NCI-H69 (cell line): ENCODE results near the gene TNFAIP2.
"Not testable (repeated sequence)": the region's sequence is repeated elsewhere in the genome, so short reads cannot be mapped to it uniquely, and the experiment has no call there.

Source experiments
- DNase-seq: peaks from one replicate; lab custom pipeline; 2025; lab: John Stamatoyannopoulos, UW

TNFAIP2 gene

DNA sequence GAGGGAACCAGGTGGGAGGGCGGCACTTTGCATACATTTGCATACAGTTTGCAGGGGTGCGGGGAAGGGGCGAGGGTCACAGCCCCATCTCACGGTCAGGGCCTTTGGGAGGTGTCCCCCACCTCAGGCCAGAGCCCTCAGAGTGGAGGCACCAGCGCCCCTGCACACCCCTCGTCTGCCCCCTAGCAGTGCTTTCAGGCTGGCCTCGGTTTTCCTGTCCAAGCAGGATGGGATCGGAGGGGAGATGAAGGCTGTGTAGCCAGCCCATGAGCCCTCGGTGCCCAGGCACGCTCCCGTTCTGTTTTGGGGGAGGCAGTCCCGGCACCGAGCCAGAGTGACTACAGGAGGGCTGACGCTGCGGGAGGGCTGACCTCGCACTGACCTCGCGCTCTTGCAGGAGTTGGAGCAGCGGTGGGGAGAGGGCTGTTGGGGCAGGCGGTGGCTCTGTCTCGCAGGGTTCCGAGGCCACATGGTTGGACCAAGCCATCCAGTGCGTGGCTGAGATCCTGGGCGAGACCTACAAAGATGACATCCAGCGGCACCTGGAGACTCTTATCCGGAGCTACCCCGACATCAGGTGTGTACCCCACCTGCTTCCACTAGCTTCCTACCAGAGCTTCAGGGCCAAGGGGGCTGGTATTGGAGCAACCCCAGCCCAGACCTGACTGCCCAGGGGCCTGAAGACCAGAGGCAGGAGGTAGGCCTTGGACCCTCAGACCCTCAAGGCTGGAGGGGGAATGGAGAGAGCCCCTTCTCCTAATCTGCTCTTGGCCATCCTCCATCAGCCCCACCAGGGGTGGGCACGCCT lies 15.1 kb upstream of the TNFAIP2 start:
- DNase-seq = no peak

DNA sequence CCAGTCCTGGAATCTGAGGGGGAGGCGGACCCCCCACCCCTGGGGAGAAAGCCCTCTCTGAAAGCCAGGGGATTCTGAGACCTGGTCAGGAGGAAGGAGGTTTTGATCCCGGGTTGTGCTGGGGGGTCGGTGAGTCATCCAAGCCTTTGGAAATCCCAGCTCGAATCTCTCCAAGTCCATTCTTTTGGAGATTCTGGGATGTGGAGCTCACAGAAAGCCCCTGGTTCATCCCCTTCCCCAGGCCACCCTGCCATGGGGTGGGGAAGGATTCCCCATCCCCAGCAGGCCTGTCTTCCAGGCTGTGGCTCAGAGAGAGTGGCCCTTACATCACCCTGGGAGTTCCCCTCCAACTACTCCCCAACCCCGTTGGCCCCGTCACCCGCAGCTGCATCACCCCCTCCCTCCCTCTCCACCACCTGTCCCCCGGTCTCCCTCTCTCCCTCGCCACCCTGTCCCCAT lies 14.5 kb upstream of the TNFAIP2 start:
- DNase-seq = peak; percentile 29

DNA sequence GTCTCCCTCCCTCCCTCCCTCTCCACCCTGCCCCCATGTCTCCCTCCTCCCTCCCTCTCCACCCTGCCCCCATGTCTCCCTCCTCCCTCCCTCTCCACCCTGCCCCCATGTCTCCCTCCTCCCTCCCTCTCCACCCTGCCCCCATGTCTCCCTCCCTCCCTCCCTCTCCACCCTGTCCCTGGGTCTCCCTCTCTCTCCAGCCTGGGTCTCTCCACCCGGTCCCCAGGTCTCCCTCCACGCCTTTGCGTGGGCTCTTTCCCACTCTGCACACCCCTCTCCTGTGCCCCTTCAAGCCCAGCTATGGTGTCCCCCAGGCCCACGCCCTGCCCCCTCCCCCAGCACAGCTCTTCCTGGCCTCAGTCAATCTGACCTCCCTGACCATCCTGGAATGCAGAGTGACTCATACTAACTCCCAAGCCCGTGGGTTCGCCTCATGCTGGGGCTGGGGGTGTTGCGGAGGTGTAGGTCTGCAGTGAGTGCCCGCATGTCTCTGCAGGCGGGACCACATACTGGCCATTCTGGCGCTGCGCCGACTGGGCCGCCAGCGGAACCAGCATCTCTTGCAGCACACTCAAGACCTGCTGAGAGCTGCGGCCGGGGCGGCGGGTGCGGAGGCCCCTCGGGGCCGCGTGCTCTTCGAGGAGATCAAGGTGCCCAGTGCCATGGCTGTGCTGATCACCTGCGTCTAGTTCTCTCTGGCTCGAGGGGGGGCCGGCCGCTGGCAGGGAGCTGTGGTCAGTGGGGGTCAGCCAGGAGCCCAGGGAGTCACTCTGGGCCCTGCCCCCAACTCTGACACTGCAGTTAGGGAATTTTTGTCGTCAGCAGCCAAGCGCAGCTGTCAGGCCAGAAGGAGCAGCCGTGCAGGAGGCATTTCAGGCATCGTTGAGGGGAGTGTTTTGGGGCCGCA lies 13.5 kb upstream of the TNFAIP2 start:
- DNase-seq = no peak

DNA sequence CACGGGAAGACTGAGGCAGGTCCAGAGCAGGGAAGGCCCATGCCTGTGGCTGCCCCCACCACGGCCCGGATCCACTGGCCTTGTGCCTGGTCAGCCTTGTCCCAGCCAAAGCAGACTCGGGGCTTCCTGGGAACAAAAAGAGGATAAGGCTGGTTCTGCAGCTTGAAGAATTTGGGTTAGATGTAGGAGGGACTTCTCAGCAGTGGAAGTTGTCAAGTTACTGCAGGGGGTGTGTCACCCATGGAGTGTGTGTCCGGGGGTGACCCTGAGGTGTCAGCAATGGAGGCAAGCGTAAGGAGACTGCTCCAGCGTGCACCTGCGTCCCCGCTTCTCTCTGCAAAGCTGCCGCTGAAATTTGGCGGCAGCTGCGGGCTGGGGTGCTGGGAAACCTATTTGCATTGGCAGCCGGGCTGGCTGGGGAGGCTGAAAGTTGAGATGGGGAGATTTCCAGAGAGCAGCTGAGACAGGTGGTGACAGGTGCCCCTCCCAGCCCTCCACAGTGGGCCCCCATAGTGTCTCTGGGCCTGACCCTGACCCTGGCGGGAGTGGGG lies 12.5 kb upstream of the TNFAIP2 start:
- DNase-seq = peak; percentile 45

DNA sequence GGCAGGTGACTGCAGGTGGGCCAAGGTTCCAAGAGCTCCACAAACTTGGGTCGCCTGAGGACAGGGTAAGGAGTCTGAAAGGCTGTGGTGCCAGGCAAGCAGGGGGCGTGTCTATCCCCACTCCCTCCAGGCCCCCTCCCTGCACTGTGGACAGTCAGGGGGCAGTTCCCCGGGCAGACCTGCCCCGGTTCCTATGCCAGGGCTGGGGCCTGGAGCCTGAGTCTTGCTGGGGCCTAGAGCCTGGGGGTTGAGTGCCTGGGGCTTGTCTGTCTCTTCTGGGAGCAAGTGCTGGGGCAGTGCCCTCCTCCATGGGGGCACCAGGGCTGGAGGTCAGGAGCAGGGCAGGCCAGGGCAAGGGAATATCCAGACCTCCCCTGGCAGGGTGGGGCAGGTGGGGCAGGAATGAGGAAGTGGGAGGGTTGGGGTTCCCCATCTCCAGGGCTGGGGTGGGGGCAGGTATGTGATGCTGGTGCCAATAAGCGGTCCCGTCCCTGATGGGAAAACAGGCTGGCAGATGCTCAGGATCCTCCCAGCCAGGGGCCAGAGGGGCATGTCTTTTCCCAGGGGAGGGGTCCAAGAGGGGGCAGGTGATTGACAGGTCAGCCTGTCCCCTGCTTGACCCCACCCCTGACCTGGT lies 11.9 kb upstream of the TNFAIP2 start:
- no peak for DNase-seq

DNA sequence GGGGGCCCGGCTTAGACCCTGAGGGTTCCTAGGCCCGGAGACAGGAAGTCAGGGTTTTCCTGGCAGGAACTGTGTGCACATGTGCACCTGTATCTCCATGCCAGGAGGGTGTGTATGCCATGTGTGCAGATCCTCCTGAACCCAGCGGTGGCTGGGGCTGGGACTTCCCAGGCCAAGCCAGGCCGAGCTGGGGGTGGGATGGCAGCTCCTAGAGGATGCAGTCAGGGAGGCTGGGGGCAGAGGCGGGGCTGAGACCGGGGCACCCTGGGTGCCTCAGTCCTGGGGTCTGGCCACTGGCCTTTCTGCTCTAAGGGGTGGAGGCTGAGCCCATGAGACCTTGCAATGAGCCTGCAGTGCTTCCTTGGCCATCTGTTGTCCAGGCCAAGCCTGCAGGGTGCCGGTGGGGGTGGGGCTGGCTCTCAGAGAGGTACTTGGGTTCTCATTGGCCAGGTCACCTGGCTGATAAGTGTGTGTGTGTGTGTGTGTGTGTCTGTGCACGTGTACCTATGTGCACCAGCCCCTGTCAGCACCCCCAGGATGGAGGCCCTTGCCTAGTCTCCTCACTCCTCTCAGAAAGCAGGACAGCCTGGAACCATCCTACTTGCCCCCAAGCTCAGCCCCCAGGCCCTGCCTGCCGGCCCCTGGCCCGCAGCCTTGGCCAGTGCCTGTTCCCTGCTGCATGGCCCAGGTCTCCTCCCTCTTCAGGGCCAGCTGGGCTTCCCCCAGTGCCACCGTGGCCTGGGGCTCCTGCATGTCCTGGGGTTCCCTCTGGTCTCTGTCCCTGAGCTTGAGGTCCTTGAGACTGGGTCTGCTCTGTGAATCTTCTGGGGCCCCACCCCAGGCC lies 10.6 kb upstream of the TNFAIP2 start:
- peak; percentile 51 for DNase-seq

DNA sequence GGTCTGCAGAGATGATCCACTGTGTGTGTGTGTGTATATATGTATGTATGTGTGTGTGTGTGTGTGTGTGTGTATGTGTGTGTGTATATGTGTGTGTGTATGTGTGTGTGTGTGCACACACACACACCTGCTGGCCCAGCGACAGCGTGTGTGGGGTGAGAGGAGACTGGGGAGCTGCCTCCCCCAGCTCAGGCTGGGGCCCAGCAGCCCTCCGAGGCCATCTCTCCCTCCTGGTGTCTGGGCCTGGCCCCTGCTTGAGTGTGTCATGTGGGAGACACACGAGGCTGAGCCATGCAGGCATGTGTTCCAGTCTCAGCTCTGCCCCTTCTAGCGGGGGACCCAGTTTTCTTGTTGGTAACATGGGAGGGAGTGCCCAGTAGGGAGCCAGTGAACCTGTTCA lies 10.0 kb upstream of the TNFAIP2 start:
- no peak for DNase-seq

DNA sequence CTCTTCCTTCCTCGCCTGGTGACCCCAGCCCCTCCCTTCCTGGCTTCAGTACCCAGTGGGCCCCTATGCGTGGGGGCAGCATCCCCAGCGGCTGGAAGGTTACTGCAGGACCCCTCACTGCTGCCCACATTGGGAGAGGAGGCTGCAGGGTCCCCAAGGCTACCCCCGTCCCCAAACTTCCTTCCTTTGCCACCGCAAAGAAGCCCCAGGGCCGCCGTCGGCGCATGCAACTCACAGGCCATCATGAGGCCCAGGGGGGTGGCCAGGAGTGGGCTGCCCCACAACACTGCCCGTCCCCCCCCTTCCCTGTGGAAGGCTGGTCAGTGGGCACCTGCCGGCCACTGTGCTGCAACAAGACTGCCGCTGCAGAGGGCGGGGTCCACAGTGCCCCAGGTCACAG lies 9.5 kb upstream of the TNFAIP2 start:
- DNase-seq = no peak

DNA sequence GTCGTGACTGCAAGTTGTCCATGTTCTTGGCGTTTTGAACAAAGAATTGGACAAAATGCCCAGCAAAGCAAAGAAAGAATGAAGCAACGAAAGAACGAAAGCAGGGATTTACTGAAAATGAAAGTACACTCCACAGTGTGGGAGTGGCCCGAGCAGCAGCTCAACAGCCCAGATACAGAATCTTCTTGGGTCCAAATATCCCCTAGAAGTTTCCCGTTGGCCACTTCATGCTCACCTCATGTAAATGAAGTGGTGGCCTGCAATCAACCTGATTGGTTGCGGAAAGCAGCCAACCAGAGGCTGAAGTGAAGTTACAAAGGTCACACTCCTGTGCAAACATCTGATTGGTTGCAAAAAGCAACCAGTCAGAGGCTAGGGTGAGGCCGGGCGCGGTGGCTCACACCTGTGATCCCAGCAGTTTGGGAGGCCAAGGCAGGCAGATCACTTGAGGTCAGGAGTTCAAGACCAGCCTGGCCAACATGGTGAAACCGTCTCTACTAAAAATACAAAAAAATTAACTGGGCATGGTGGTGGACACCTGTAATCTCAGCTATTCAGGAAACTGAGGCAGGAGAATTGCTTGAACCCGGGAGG lies 8.1 kb upstream of the TNFAIP2 start:
- DNase-seq = not testable (repeated sequence)

DNA sequence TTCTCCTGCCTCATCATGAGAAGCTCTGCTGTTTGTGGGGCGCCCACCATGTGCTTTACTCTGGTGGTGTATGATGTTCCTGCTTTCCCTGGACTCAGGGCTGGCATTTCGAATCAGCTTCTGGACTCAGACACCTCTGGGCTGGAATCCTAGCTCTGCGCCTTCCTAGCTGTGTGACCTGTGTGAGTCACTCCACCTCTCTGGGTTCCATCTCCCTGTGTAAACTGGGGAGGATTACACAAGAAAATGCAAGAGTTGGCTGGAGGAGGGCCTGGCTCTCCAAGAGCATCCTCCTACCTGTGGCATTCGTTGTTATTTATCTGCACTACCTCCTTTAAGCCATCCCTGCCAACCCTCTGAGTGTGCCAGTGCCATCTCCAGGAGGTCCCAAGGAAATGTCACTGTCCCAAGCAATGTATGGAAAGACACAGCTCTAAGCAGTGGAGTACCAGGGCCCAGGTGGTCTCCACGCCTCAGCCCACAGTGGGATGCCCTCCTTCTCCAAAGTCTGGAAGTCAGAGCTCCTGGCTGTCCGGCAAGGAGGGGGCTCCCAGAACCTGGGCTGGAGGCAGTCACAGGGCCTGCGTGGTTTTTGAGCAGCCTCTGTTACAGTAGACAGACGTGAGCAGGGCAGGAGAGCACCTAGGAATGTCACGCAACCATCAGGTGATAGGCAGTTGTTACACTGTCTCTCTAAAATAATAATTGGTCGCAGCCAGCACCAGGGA lies 7.3 kb upstream of the TNFAIP2 start:
- no peak for DNase-seq

DNA sequence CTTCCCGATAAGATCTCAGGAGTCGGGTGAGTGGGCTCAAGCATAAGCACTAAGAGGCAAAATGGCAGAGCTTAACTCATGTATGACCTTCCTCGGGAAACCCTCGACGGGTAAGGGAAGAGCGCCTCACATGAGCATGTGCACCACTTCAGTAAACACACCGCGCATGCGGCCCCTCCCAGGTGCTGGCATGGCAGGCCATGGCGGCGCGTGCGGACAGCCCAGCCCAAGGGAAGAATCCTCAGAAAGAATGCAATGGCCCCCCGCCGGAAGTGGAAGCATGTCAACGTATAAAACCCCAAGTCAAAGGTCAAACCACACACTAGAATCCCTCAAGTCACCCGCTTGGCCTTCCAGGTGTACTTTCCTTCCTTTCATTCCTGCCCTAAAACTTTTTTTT lies 6.6 kb upstream of the TNFAIP2 start:
- DNase-seq = no peak

DNA sequence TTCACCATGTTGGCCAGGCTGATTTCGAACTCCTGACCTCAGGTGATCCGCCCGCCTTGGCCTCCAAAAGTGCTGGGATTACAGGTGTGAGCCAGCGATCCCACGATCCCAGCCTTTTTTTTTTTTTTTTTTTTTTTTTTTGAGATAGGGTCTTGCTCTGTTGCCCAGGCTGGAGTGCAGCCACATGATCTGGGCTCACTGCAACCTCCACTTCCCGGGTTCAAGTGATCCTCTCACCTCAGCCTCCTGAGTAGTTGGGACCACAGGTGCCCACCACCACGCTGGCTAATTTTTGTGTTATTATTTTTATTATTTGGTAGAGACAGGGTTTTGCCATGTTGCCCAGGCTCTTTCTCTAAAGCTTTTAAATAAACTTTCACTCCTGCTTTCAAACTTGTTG lies 5.8 kb upstream of the TNFAIP2 start:
- not testable (repeated sequence) for DNase-seq

DNA sequence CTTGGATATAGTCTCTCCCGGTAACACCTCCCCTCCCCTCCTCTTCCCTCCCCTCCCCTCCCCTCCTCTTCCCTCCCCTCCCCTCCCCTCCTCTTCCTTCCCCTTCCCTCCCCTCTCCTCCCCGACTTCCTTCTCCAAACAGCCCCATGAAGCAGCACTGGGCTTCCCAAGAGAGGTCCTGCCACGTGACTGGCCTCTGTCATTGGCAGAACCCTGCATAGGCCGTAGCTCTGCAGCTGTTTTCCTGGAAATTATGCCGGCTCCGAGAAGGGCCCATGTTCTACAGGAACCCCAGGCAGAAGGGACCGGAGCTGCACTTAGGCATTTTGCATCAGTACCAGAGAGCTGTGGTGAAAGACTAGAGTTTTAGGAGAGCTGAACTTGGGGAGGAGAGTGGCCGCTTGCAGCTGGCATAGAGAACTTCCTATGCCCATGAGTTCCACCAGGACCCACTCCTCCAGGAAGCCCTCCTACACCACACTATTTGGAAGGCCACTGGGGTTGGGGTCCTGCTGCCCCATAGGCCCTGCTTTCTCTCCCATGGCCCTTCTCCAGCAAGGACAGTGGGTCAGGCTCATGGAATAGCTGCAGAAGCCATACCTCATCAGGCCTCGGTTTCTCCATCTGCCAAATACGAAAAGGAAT lies 5.1 kb upstream of the TNFAIP2 start:
- peak; percentile 25 for DNase-seq

DNA sequence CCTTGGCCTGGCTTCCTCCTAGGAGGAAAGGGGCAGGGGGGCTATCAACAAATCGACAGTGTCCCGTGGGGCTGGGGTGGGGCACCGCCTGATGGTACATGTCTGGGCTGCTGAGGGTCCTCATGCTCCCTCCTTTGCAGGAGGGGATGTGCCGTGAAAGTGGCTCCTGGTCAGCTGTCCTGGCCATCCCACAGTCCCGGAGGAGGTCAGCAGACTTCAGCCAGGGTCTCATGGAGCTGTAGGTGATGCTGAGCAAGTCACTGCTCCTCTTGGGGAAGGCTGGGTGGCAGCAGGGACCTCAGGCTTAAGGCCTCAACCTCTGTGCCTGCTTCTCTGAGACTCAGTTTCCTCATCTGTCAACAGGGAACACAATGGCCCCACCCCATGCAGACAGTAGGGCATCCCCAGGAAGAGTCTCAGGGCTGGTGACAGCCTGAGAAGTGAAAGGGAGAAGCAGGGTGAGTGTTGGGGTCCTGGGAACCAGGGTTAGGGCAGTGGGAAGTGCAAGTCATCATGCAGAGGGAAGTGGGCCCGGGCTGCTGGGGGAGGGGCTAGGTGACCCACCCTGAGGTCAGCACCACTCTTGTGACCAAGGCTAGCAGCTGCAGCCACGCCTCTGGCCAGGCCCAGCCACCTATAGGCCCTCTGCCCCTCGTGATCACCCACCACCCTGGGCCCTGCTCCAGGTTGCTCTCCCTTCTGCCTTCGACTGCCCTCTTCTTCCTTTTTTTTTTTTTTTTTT lies 4.4 kb upstream of the TNFAIP2 start:
- DNase-seq = no peak

DNA sequence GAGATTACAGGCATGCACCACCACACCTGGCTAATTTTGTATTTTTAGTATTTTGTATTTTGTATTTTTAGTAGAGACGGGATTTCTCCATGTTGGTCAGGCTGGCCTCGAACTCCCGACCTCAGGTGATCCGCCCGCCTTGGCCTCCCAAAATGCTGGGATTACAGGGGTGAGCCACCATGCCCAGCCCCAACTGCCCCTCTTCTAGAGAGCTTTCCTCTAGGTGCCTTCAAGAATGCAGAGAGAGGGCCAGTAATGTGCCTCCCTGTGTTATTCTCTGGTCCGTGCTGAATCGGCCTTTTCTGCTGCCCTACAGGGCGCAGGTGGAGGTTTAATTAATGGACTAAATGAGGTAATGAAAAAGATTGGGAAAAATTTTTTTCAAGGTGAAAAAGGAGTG lies 3.7 kb upstream of the TNFAIP2 start:
- not testable (repeated sequence) for DNase-seq

DNA sequence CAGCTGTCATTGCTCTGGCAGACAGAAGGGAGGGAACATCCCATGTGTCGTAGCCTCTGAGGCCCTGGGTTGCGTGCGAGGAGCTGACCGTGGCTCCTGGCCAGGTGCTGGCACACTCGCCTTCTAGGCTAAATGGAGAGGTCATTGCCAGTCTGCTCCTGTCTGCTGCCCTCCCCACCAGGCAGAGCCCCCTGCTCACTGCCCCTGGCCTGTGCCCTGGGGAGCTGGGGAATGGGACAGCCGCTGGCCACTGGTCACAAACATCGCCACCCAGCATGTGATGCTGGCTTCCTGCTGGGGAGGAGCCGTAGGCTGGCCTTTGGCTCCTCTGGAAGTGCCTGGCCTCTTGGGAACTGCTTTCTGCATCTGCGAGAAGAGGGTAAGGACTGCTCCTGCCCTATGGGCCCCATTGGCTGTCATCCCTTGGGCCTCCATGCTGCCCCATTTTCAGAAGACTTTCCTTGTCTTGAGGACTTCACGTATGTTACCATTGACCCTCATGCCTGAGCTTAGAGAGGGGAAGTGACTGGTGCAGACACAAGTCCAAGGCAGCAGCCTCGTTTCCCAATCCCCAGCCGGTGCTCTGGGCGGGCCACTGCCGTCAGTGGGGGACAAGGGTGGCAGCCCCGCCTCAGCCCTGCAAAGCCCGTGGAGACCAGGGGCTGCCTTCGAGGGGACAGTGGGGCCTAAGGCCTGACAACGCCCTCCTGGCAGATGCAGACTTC lies 2.0 kb upstream of the TNFAIP2 start:
- no peak for DNase-seq

DNA sequence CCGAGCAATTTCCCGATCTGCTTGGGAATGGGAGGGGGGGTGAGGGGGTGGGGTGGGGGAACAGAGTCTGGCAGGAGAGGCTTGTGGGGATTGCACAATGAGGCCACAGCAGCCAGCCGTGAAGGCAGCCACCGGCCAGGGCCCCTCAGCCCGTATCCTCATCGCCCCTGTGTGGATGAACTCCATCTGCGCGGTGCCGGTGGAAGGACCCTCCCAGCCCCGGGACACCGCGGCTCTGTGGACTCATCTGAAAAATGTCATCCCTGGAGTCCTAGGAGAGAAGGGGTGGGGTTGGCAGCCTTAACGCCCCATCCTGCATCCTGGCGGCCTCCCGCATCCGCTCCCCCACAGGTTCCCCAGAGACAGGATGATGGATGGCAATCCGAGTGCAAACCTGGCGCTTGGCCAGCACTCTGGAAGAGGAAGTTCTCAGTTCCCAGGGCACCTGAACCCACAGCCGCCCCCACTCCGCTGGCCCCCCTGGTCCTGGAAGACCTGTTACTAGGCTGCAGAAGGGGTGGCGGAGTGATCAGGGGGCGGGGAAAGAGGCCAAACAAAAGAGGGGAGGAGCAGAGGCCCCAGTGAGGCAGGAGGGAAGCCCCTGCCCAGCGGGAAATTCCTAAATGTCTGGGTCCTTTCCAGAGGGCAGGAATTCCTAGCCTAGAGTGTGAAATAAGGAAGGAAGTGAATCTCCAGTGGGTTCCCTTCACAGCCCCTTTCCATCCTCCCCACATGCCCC lies 1.2 kb upstream of the TNFAIP2 start:
- DNase-seq = peak; percentile 97

DNA sequence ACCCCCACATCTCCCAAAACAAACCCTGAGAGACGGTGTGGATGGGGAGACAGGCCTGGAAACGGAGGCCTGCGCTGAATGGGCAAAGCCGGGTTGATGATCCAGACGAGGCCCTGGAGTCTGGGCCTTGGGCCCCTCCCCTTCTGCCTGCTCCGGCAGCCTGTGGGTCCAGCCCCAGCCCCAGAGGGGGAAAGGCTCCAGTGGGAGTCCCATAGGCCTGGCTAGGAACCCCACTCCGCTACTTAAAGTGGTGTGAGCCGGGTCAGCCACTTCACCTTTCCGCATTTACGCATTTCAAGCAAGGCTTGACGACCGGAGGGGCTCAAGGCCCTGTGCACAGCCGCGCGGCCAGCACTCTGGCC lies 695 bp upstream of the TNFAIP2 start:
- DNase-seq = peak; percentile 70
